SU-DHL-6 (cell line): ENCODE results near the gene UNC5B.
"Not testable (repeated sequence)": the region's sequence is repeated elsewhere in the genome, so short reads cannot be mapped to it uniquely, and the experiment has no call there.

ENCODE experiments used
- H2AFZ ChIP-seq: fragments of 200-600 bp; sonication (generic); 2 replicates; pipeline ENCODE4 v1.6.1; 2014; ENCODE audit warnings: low read depth, mild to moderate bottlenecking, moderate library complexity, mixed read lengths, antibody characterized with exemption, low read length; ENCODE audit not compliant: severe bottlenecking
- H3F3A ChIP-seq: fragments of 200-600 bp; shearing (Covaris generic); 2 replicates; pipeline ENCODE4 v1.6.0; 2016; ENCODE audit warnings: antibody characterized with exemption, mild to moderate bottlenecking; ENCODE audit not compliant: insufficient read depth
- H3K27ac ChIP-seq: fragments of 200-600 bp; sonication (generic); 2 replicates; pipeline ENCODE4 v1.5.1; 2016; ENCODE audit warnings: low read depth, mild to moderate bottlenecking, low read length, moderate library complexity, mixed read lengths
- H3K27me3 ChIP-seq: fragments of 200-600 bp; sonication (generic), shearing (Covaris generic); 2 replicates; pipeline ENCODE4 v1.6.0; 2014; ENCODE audit warnings: mild to moderate bottlenecking, low read length
- H3K36me3 ChIP-seq: fragments of 200-600 bp; sonication (generic); 2 replicates; pipeline ENCODE4 v1.6.1; 2014; ENCODE audit warnings: mild to moderate bottlenecking, low read length, mixed read lengths
- H3K4me2 ChIP-seq: fragments of 300-600, 200-600 bp; shearing (Covaris generic), sonication (generic); 2 replicates; pipeline ENCODE4 v1.6.0; 2014; ENCODE audit warnings: low read length, low read depth, mild to moderate bottlenecking; ENCODE audit not compliant: poor library complexity, severe bottlenecking
- H3K4me3 ChIP-seq: fragments of 200-600 bp; sonication (generic); 2 replicates; pipeline ENCODE4 v1.5.1; 2014; ENCODE audit warnings: antibody characterized with exemption, low read length, mild to moderate bottlenecking, mixed read lengths; ENCODE audit not compliant: insufficient read depth, poor library complexity, severe bottlenecking
- H3K79me2 ChIP-seq: fragments of 200-600 bp; sonication (generic); 2 replicates; pipeline ENCODE4 v1.6.1; 2014; ENCODE audit warnings: mild to moderate bottlenecking, low read length, moderate library complexity; ENCODE audit not compliant: insufficient read depth
- H3K9ac ChIP-seq: fragments of 200-600 bp; sonication (generic); 2 replicates; pipeline ENCODE4 v1.7.0; 2014; ENCODE audit warnings: mild to moderate bottlenecking, low read length
- H3K9me2 ChIP-seq: fragments of 200-600 bp; sonication (generic); replicated peaks from 2 replicates; pipeline ENCODE4 v1.6.1; 2014; ENCODE audit warnings: low read length; ENCODE audit not compliant: insufficient read depth
- H3K9me3 ChIP-seq: fragments of 200-600 bp; sonication (generic); 2 replicates; pipeline ENCODE4 v1.6.1; 2014; ENCODE audit warnings: low read length, mixed read lengths; ENCODE audit not compliant: insufficient read depth
- H4K20me1 ChIP-seq: fragments of 200-600 bp; sonication (generic); 2 replicates; pipeline ENCODE4 v1.6.1; 2014; ENCODE audit warnings: low read depth, mild to moderate bottlenecking, antibody characterized with exemption, low read length, moderate library complexity, mixed read lengths
- CTCF ChIP-seq: fragments of 200-600 bp; sonication (generic); IDR thresholded peaks from one replicate; pipeline ENCODE4 v1.5.1; 2017; ENCODE audit warnings: antibody characterized with exemption, mild to moderate bottlenecking, low read length, moderate library complexity; ENCODE audit not compliant: insufficient read depth, poor library complexity, severe bottlenecking
- EZH2phosphoT487 ChIP-seq: fragments of 200-600 bp; sonication (generic), shearing (Covaris generic); conservative IDR thresholded peaks from 2 replicates; pipeline ENCODE4 v1.6.1; 2018; ENCODE audit warnings: mild to moderate bottlenecking, antibody characterized with exemption, low read length, moderate library complexity, mixed read lengths

The UNC5B gene

GRCh38 chr10:71296086-71296485 is 83.7 kb downstream of the UNC5B start:
- no peak overlapping the region for H2AFZ ChIP-seq
- TF ChIP-seq CTCF (no peak), EZH2phosphoT487 (no peak)
- no peaks in the 10 kb centered on the region for H3K27me3 ChIP-seq
- H3F3A ChIP-seq, result no peaks in the 10 kb centered on the region
- H3K79me2 ChIP-seq, result no peaks in the 10 kb centered on the region
- no peak overlapping the region for H3K4me2 ChIP-seq
- no peaks in the 10 kb centered on the region for H3K9me3 ChIP-seq
- H3K4me3 ChIP-seq, result no peak overlapping the region
- no peaks in the 10 kb centered on the region for H3K9me2 ChIP-seq
- H3K36me3 ChIP-seq, result no peaks in the 10 kb centered on the region
- no peak overlapping the region for H3K9ac ChIP-seq
- H4K20me1 ChIP-seq, result no peaks in the 10 kb centered on the region
- H3K27ac ChIP-seq, result no peak overlapping the region

- H3K27ac ChIP-seq, H3K79me2 ChIP-seq, H3K4me3 ChIP-seq, H3K27me3 ChIP-seq, H2AFZ ChIP-seq, H3K9me3 ChIP-seq, H3K4me2 ChIP-seq, H3K36me3 ChIP-seq, H3F3A ChIP-seq, H3K9me2 ChIP-seq, H4K20me1 ChIP-seq, H3K9ac ChIP-seq: not testable (repeated sequence)
Observed at GRCh38 chr10:71296811-71297210, 84.4 kb downstream of the UNC5B start.

- Histone ChIP-seq H3K36me3 (no peaks in the 10 kb centered on the region), H2AFZ (no peak overlapping the region), H4K20me1 (no peaks in the 10 kb centered on the region), H3K4me2 (no peak overlapping the region), H3K9me3 (no peaks in the 10 kb centered on the region), H3K79me2 (no peaks in the 10 kb centered on the region), H3K9me2 (no peaks in the 10 kb centered on the region), H3K27me3 (no peaks in the 10 kb centered on the region), H3K4me3 (no peak overlapping the region), H3K27ac (no peak overlapping the region), H3F3A (no peaks in the 10 kb centered on the region), H3K9ac (no peak overlapping the region)
- TF ChIP-seq EZH2phosphoT487 (no peak), CTCF (no peak)
Observed at GRCh38 chr10:71297343-71297742, 85.0 kb downstream of the UNC5B start.

- Histone ChIP-seq H3K9ac (no peak overlapping the region), H3K4me3 (no peak overlapping the region), H3K27ac (no peak overlapping the region), H3K27me3 (no peaks in the 10 kb centered on the region), H2AFZ (no peak overlapping the region), H4K20me1 (no peaks in the 10 kb centered on the region), H3K36me3 (no peaks in the 10 kb centered on the region), H3K79me2 (no peaks in the 10 kb centered on the region), H3F3A (no peaks in the 10 kb centered on the region), H3K4me2 (no peak overlapping the region), H3K9me2 (no peaks in the 10 kb centered on the region), H3K9me3 (no peaks in the 10 kb centered on the region)
- TF ChIP-seq CTCF (no peak), EZH2phosphoT487 (no peak)
Observed at GRCh38 chr10:71299071-71299785, 86.9 kb downstream of the UNC5B start.
